ENCODE measurements around the gene MYBPC2. TPM values are rescaled to one million over a fixed set of nuclear protein-coding genes. Genes with fewer than 3 reads are reported as not detected.

MYBPC2 gene
- total and polyA plus RNA-seq, 2 donors (not counting 3 experiments of a cell fraction or from before 2014, with no cell fraction given), result 0.03 TPM; not detected in 1

DNA sequence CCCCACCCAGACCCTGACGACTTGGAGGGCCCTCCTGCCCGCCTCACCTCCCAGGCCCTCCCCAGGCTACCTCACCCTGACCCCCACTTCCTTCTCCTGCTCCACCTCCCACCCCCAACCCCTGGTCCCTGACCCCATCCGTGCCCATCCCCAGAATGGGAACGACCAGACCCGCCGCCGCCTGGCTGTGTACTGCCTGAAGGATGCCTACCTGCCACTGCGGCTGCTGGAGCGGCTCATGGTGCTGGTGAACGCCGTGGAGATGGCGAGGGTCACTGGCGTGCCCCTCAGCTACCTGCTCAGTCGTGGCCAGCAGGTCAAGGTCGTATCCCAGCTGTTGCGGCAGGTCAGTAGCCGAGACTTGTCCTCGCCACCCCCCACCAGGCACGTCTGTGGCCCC is 25.9 kb upstream of the MYBPC2 start:
- no peaks in the 10 kb centered on the region for H3K79me2 ChIP-seq (ENCODE audit: control insufficient read depth, insufficient read depth, low read length)
- no peak overlapping the region for H2AFZ ChIP-seq (ENCODE audit: low read depth, low read length)
- no peaks in the 10 kb centered on the region for H3K9me3 ChIP-seq (replicated peaks; ENCODE audit: control insufficient read depth, insufficient read depth, low read length)
- no peak overlapping the region for H3K4me3 ChIP-seq (replicated peaks in 1 of 3; ENCODE audit: insufficient read depth in 1 of 3, low read depth in 1 of 3, low read length in 3 of 3)
- POLR2A ChIA-PET, result no interaction called here
- no peaks in the 10 kb centered on the region for H3K4me1 ChIP-seq (ENCODE audit: control insufficient read depth, extremely low read depth, insufficient read depth, low read length)
- no peak overlapping the region for H3K4me2 ChIP-seq (ENCODE audit: insufficient read depth, low read length)
- DNase-seq (ENCODE audit: low read depth, low spot score) (no peak), FAIRE-seq (no peak)
- TF ChIP-seq, protein P1, sequence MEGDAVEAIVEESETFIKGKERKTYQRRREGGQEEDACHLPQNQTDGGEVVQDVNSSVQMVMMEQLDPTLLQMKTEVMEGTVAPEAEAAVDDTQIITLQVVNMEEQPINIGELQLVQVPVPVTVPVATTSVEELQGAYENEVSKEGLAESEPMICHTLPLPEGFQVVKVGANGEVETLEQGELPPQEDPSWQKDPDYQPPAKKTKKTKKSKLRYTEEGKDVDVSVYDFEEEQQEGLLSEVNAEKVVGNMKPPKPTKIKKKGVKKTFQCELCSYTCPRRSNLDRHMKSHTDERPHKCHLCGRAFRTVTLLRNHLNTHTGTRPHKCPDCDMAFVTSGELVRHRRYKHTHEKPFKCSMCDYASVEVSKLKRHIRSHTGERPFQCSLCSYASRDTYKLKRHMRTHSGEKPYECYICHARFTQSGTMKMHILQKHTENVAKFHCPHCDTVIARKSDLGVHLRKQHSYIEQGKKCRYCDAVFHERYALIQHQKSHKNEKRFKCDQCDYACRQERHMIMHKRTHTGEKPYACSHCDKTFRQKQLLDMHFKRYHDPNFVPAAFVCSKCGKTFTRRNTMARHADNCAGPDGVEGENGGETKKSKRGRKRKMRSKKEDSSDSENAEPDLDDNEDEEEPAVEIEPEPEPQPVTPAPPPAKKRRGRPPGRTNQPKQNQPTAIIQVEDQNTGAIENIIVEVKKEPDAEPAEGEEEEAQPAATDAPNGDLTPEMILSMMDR (IDR thresholded peaks at IDR 0.05; ENCODE audit: extremely low read depth in 1 of 2, insufficient read depth in 1 of 2, low read depth in 1 of 2, low read length in 2 of 2), result no peak
- TF ChIP-seq, protein P2, sequence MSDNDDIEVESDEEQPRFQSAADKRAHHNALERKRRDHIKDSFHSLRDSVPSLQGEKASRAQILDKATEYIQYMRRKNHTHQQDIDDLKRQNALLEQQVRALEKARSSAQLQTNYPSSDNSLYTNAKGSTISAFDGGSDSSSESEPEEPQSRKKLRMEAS (IDR thresholded peaks at IDR 0.05; ENCODE audit: insufficient read depth, insufficient read length), result no peak
- TF ChIP-seq POLR2AphosphoS5 (IDR thresholded peaks at IDR 0.05; ENCODE audit: insufficient read depth, low read depth, low read length) (no peak), GATA2 (IDR thresholded peaks at IDR 0.05; ENCODE audit: insufficient read depth, insufficient read length, low read depth, low read length) (no peak), JUN (IDR thresholded peaks at IDR 0.05; ENCODE audit: borderline replicate concordance, insufficient read depth, insufficient read length, low read depth) (no peak), POLR2A (IDR thresholded peaks at IDR 0.05; ENCODE audit: low read depth, low read length) (no peak), MYC (IDR thresholded peaks at IDR 0.05; ENCODE audit: low read depth, low read length) (no peak), EZH2 (IDR thresholded peaks at IDR 0.05; ENCODE audit: borderline replicate concordance, low read depth, low read length, severe bottlenecking) (no peak), FOS (IDR thresholded peaks at IDR 0.05; ENCODE audit: borderline replicate concordance, insufficient read depth, low read length) (no peak)
- no peaks in the 10 kb centered on the region for H3K27me3 ChIP-seq (ENCODE audit: control insufficient read depth in 2 of 2, insufficient read depth in 2 of 2, low read length in 2 of 2)
- dilution Hi-C loops (cut with MboI; ENCODE audit: extremely low pct_ligation_motif_present, low sequenced_read_pairs), result no loop called here
- CTCF ChIA-PET, result no interaction called here
- BruUV-seq (replicated peaks), result no TSS peak
- no peak overlapping the region for H3K9ac ChIP-seq (replicated peaks; ENCODE audit: extremely low read depth, insufficient read depth, low read length)
- H3K9me1 ChIP-seq (replicated peaks; ENCODE audit: control insufficient read depth, extremely low read depth, insufficient read depth, low read length), result no peaks in the 10 kb centered on the region
- no peak overlapping the region for H3K27ac ChIP-seq (ENCODE audit: insufficient read depth, low read depth, low read length)
- intact Hi-C loops (cut with micrococcal nuclease), result no loop called here
- H4K20me1 ChIP-seq (replicated peaks; ENCODE audit: control insufficient read depth, extremely low read depth, insufficient read depth, low read length), result no peaks in the 10 kb centered on the region
- peaks cover 0 to 2% of the 10 kb centered on the region in 2 experiments for H3K36me3 ChIP-seq (ENCODE audit: control insufficient read depth in 2 of 2, extremely low read depth in 1 of 2, insufficient read depth in 2 of 2, low read length in 2 of 2)
